GM06990 (cell line): Measurements from ENCODE around the gene TRIM32.

Experiments used
- DNase-seq: peaks from one replicate; pipeline ENCODE4 v3.0.0-alpha.2; 2011; ENCODE audit not compliant: insufficient read length; ENCODE audit errors: extremely low read depth
- H3K27me3 ChIP-seq: replicated peaks from 2 replicates; pipeline ENCODE4 v1.6.0; 2011; ENCODE audit warnings: low read length; ENCODE audit not compliant: control insufficient read depth, insufficient read depth
- H3K36me3 ChIP-seq: 2 replicates; pipeline ENCODE4 v1.5.1; 2011; ENCODE audit warnings: low read length; ENCODE audit not compliant: control insufficient read depth, insufficient read depth
- H3K4me3 ChIP-seq: replicated peaks from 2 replicates; pipeline ENCODE4 v1.5.1; 2011; ENCODE audit warnings: low read depth, mild to moderate bottlenecking, control low read depth, low read length
- TF ChIP-seq, protein P1 (sequence below): IDR thresholded peaks from 2 replicates; pipeline ENCODE4 v1.5.1; 2011; ENCODE audit warnings: low read length, control low read depth, mild to moderate bottlenecking, inconsistent platforms; ENCODE audit not compliant: insufficient read depth, poor library complexity, severe bottlenecking

TRIM32 gene

DNA sequence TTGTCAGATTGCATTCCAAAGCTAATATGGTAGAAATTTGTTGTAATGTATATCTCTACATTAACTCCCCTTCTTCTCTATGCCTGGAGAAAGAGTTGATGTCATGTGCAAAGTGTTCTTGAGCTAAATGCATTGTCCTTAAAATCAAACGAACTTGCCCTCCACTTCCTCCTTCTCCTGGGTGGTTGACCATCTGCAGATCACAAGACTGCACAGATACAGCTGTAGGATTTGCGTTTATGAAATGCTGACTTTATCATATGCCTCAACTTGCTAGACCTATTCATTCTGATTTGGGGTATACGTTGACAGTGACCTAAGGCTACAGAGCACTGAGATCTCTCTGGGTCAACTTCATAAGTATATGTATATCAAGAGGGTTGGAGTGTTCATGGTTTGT is 8.3 kb downstream of the TRIM32 start:
- TF ChIP-seq, protein P1, sequence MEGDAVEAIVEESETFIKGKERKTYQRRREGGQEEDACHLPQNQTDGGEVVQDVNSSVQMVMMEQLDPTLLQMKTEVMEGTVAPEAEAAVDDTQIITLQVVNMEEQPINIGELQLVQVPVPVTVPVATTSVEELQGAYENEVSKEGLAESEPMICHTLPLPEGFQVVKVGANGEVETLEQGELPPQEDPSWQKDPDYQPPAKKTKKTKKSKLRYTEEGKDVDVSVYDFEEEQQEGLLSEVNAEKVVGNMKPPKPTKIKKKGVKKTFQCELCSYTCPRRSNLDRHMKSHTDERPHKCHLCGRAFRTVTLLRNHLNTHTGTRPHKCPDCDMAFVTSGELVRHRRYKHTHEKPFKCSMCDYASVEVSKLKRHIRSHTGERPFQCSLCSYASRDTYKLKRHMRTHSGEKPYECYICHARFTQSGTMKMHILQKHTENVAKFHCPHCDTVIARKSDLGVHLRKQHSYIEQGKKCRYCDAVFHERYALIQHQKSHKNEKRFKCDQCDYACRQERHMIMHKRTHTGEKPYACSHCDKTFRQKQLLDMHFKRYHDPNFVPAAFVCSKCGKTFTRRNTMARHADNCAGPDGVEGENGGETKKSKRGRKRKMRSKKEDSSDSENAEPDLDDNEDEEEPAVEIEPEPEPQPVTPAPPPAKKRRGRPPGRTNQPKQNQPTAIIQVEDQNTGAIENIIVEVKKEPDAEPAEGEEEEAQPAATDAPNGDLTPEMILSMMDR: no peak
- DNase-seq: no peak
- no peaks in the 10 kb centered on the region for H3K27me3 ChIP-seq
- peaks cover 14% of the 10 kb centered on the region for H3K36me3 ChIP-seq
- no peak overlapping the region for H3K4me3 ChIP-seq

DNA sequence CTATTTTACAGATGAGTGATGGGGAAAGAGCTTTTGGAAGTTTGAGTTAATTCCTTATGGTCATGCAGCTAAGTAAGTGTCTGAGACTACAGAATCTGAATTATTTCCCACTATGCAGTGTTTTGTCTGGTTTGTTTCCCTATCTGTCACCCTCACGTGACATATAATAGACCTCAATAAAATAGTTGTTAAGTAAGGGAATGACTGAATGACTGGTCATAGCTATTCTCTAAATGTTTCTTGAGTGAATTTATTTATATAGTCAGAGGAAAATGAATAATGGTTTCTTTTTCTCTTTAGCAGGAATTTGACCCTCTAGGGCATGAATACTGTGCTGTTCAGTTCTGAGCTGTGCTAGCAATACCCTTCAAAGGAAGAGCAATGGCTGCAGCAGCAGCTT is 10.3 kb downstream of the TRIM32 start:
- TF ChIP-seq, protein P1: no peak
- Histone ChIP-seq H3K27me3 (no peaks in the 10 kb centered on the region), H3K36me3 (peaks cover 17% of the 10 kb centered on the region), H3K4me3 (no peak overlapping the region)
- no peak for DNase-seq

DNA sequence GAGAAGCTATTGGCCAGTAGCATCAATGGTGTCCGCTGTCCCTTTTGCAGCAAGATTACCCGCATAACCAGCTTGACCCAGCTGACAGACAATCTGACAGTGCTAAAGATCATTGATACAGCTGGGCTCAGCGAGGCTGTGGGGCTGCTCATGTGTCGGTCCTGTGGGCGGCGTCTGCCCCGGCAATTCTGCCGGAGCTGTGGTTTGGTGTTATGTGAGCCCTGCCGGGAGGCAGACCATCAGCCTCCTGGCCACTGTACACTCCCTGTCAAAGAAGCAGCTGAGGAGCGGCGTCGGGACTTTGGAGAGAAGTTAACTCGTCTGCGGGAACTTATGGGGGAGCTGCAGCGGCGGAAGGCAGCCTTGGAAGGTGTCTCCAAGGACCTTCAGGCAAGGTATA is 10.8 kb downstream of the TRIM32 start:
- H3K4me3 ChIP-seq: no peak overlapping the region
- no peak for DNase-seq
- no peaks in the 10 kb centered on the region for H3K27me3 ChIP-seq
- TF ChIP-seq, protein P1: no peak
- peaks cover 17% of the 10 kb centered on the region for H3K36me3 ChIP-seq

DNA sequence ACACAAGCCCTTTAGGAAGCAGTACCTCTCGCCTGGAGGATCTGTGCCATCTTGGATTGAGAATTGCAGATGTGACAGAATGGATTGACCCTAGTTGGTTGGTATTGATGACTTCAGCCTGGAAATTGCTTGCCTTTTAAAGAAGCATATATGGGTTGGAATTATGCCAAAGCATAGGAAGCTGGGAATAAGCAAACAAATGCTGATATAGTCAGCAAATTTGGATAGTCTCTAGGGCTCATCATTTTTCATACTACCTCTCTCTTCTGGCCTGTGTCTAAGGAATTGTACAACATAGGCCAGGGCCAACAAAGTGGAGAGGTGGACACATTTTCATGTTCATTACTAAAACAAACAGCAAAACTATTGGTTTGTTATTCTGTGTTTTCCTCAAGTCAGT is 13.2 kb downstream of the TRIM32 start:
- Histone ChIP-seq H3K4me3 (no peak overlapping the region), H3K27me3 (no peaks in the 10 kb centered on the region), H3K36me3 (peaks cover 17% of the 10 kb centered on the region)
- DNase-seq: no peak
- TF ChIP-seq, protein P1: no peak

DNA sequence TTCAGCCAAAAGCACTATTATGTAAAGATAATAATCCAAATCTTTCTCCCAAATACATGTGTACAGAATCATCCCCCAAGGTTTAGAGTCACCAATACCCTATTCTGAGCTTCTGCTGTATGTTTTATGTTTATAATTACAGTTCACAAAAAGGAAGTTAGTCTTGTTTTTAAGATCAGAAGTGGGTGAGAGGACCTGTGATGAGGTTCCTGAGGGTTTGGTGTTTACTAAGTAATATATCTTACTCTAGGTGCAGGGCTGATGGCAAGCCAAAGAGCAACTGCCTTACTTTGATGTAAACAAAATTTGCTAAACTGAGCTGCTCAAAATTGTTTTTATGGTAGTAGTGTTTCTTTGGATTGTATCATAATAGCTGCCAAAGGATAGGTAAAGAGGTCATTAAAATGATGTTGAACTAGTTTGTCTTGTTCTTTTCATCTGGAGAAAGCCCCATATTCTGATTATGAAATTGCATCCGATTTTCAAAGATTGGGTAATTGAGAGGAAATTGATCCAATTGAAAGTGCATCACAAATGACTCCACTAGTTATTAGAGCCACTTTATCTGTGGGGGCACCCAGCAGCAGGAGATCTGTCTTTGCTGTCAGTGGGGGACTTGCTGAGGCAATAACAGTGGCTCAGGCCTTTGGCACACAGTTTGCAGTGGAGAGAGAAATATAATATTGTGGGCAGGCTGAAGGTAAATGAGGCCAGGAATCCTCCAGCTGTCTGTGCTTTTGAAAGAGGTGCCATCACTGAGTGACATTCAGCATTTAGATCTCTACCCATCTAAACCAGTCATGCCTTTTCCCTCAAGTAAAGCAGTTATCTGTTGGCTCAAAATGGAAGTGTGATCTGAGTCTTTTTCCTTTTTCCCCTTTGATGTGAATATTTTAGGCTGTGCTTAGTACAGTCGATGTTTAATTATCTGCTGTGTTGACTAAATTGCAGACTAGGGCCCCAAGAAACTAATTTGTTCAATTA is 14.1 kb downstream of the TRIM32 start:
- Histone ChIP-seq H3K27me3 (no peaks in the 10 kb centered on the region), H3K4me3 (no peak overlapping the region), H3K36me3 (peaks cover 17% of the 10 kb centered on the region)
- DNase-seq: no peak
- TF ChIP-seq, protein P1: no peak
